ENCODE data around the gene WDFY2.

WDFY2 gene

GRCh38 chr13:51747438-51748434 lies 163.5 kb downstream of the WDFY2 start:
- no peak for DNase-seq

GRCh38 chr13:51756651-51757050 lies 172.4 kb downstream of the WDFY2 start:
- no peak for DNase-seq

GRCh38 chr13:51758691-51759090 lies 174.4 kb downstream of the WDFY2 start:
- DNase-seq, result no peak

GRCh38 chr13:51759240-51759639 lies 175.0 kb downstream of the WDFY2 start:
- no peak for DNase-seq

DNA sequence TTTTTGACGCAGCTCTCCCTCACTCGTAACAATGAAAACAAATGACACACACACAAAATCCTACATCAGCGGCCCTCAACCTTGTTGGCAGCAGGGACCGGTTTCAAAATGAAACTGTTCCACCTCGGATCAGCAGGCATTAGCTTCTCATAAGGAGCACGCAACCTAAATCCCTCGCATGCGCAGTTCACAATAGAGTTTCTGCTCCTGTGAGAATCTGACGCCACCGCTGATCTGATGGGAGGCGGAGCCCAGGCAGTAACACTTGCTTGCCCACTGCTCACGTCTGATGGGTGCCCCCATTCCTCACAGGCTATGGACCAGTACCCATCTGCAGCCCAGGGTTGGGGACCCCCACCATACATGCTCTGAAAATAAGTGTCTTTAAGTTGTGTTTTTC lies 176.3 kb downstream of the WDFY2 start:
- DNase-seq, result no peak

DNA sequence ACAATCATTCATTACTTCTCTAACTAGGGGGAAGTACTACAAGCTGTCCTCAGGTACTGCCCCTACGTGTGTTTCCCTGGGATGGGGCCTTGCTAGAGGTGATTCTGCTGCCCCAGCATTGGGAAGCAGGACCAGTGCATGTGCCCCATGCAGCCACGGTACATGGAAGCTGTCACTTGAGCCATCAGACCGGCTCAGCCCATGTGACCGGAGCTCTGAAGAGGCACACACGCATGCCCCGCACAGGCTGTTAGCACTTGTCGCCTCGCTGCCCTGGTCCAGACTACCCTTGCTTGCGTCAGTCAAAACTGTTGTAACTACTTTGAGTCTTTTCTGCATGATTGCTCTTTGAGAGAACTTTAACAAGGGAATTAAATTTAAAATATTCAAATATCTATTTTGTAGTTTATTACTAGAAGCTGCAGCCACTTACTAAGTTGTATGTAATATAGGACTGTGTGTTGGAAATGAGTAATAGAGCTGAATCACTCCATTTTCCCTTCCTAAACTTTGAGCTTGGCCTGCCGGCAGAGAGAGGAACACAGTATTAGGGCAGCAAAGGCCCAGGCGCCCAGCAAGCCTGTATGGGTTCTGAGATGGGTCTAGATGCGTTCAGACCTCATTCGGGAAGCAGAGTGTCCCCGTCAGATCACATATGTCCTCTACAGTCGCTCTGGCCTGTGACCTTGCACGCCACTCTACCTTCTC lies 177.5 kb downstream of the WDFY2 start:
- no peak for DNase-seq

DNA sequence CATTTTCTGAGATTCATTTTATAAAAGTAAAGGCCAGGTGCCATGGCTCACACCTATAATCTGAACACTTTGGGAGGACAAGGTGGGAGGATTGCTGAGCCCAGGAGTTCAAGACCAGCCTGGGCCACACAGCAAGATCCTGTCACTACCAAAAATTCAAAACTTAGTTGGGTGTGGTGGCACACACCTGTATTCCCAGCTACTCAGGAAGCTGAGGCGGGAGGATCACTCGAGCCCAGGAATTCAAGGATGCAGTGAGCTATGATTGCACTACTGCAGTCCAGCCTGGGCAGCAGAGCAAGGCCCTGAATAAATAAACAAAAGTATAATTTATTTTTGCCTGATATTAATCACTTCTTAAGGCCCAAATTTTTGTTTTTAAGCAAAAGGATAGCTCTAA lies 179.2 kb downstream of the WDFY2 start:
- no peak for DNase-seq

DNA sequence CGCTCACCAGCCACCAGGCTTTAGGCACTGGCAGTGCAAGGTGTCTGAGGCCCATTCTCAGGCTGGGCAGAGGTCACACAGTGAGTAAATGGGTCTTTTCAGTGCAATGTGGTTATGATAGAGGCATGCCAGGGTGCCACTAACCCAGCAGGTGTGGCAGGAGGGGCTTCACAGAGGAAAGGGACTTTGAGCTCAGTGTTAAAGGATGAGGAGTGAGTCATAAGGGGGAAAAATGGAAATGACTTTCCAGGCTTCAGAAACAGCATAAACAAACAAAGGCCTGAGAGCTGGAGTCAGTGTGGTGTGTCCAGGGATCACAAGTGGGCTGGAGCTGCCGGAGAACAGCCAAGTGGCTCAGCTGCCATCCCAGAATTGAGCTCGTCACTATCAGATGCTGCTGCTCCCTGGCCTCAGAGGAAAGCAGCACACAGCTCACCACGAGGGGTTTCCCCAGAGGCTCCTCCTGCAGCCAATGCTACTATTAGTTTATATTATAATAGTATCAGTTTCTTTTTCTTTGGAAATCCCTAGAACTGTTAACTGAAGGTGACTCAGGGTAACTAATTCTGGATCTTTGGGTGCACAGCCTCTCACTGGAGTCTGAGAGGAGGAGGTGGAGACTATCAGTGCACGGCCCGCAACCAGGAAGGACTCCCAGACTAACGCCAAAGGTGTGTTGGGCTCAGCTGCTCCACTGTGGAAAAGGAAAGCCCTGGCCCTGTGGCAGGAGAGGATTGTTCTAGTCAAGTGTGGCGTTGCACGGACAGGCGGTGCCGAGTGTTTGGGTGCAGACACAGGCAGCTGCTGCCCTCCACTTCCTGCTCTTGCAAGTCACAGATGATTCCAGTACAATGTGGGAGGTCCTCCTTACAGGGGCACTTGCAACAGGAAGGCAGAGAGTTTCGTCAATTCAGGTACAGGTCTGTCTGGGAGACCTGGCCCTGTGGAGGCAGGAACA lies 180.2 kb downstream of the WDFY2 start:
- peak; percentile 2 for DNase-seq

- DNase-seq, result no peak
These were observed 180.9 kb downstream of the WDFY2 start for GRCh38 chr13:51765142-51765515.

DNA sequence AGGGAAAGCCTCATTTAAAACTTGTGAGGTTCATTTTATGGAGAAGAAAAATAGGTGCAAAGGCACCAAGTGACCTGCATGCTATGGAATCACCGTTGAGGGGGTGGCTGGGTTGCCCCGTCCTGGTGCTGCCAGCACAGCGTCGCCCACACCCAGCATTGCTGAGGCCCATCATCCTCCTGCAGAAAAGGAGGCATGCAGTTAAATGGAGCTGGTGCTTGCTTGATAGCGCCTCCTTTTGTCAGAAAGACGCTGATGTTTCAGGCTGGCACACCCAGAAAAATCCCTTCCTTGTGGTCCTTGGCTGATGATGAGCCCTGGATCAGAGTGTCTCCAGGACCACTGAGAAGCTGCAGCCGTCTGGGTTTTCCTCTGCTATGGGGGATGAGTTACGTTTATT lies 182.8 kb downstream of the WDFY2 start:
- DNase-seq, result no peak

DNA sequence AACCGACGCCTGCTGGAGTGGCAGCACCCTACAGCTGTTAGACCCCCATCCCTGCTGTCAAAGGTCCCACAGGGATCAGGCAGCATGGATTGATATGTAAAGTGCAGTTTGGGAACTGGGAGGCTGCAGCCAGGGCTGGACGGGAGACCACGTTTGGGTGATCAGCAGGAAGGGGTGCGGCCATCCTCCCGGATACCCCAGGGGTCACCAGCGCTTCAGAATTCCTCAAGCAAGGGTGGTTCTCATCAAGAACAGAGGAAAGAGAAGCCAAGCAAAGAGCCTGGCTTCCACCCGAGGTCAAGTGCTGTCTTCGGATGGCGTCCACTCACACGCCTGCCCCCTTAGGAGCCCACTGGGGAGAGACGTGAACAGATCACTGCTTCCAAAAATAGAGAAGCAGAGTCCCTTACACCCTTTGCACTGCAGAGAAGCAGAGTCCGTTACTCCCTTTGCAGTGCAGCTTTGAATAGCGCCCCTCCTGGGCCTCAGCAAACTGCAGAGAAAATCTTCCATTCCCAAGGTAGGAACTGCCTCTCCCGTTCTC lies 184.2 kb downstream of the WDFY2 start:
- no peak for DNase-seq

GRCh38 chr13:51768976-51769375 lies 184.7 kb downstream of the WDFY2 start:
- no peak for DNase-seq

DNA sequence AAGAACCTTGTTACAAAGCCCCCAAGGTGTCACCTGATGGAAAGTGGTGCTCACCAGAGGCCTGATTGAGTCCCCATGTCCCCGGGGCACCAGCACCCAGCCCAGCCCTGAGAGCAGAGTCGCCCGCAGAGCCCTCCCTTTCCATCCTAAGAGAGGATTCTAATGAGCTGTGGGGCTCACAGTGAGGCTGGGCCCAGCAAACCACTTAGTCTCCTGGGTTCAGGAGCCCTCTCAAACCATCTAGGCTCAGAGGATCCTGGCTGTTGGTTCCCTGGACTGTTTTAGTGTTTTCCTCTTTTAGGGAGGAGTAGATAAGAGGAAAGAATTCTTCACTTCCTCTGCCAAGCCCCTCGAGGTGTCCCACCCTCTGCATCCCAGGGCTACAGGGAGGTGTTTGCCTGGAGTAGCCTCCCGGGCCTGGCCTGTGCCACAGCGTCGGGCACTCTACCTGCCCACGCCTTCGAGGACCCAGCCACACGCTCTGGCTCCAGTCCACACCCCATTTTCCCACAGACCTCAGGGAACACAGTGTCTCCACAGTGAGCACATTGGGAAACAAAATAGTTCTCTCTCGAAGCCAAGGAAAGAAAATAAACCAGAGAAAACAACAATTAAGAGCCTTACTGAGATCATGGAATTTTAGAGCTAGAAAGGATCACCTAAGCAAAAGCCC lies 185.3 kb downstream of the WDFY2 start:
- DNase-seq, result no peak

GRCh38 chr13:51770160-51770559 lies 185.9 kb downstream of the WDFY2 start:
- no peak for DNase-seq

GRCh38 chr13:51770681-51771417 lies 186.6 kb downstream of the WDFY2 start:
- no peak for DNase-seq

DNA sequence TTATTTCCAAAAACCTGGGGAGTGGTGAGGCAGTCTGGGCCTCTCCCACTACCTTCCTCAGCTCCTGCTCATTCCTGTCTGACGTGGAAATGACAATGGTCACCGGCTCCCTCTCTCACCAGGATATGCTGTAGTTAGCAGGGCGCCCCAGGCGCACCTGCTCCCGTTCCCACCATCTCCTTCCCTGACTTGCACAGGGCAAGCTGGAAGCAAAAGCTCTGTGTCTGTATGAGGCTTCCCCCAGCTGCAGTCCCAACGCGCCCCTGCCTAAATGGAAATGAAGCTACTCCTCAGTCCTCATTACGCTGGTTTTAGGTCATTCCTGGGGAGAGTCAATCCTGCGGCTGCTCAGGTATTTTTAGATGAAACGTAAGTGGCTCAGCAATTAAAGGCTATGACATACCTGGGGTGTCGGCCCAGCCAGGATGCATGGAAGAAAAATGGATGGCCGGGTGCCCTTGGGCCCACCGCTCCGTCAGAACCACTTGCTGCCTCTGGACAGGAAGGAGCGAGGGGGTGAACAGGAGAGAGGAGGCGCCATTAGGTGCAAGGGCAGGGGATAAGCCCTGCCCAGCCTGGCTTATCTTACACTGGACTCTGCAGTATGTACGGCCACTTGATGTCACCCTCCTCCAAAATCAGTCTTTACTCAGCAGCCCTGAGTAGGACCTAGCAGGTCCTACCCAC lies 187.3 kb downstream of the WDFY2 start:
- DNase-seq, result no peak

GRCh38 chr13:51772105-51772455 lies 187.8 kb downstream of the WDFY2 start:
- no peak for DNase-seq

- DNase-seq, result no peak
These were observed 188.5 kb downstream of the WDFY2 start for GRCh38 chr13:51772781-51773180.

DNA sequence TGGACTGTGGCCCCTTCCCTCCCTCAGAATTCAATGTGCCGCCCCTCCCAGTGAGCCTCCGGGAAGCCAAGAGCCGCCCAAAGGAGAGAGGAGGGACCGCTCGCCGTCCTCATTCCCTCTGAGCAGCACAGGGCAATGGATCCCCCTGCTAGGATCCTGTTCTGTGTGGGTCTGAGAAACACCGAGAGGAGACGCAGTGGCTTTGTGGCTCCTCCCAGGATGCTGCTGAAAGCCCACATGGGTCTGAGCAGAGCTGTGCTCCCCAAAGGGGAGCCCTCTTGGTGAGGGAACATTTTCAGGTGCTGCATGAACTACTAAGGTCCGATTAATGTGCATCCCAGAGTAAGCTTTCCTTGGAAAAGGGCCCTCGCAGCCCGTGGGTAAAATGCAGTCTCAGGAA lies 189.3 kb downstream of the WDFY2 start:
- no peak for DNase-seq

- DNase-seq, result no peak
These were observed 191.9 kb downstream of the WDFY2 start for GRCh38 chr13:51776179-51776578.

GRCh38 chr13:51777921-51778320 lies 193.7 kb downstream of the WDFY2 start:
- no peak for DNase-seq

Data from COR-L47 (cell line).